ENCODE data around the gene NECAB3. TPM values are rescaled to one million over a fixed set of nuclear protein-coding genes. Genes with fewer than 3 reads are reported as not detected.

Gene NECAB3
- total RNA-seq, 2 donors from 2014 or later, result 25.5 to 36.6 TPM

Other genes with a start within 250 kb of the NECAB3 start
- gene SNTA1, start 230.7 kb downstream of the NECAB3 start, total RNA-seq, result 10 to 100 TPM; 40.1 to 44.7 TPM
- 10 to 100 TPM; 11.0 to 12.0 TPM for gene CBFA2T2, start 184.3 kb downstream of the NECAB3 start, total RNA-seq
- gene C20orf144, start 12.1 kb downstream of the NECAB3 start, total RNA-seq, result not detected
- 1 to 10 TPM; 1.2 to 1.4 TPM for gene ACTL10, start 7.5 kb downstream of the NECAB3 start, total RNA-seq
- gene E2F1, start 12.0 kb upstream of the NECAB3 start, total RNA-seq, result 1 to 10 TPM; 2.0 to 2.2 TPM
- gene PXMP4, start 45.9 kb upstream of the NECAB3 start, total RNA-seq, result 1 to 10 TPM; 5.2 to 9.0 TPM
- gene ZNF341, start 57.6 kb upstream of the NECAB3 start, total RNA-seq, result 1 to 10 TPM; 1.8 to 2.0 TPM
- gene CHMP4B, start 136.9 kb upstream of the NECAB3 start, total RNA-seq, result 100 to 1,000 TPM in 1 of 2 donors, 10 to 100 TPM in 1; 79.2 to 104 TPM